Measurements from ENCODE around the gene CLUH.

DNA sequence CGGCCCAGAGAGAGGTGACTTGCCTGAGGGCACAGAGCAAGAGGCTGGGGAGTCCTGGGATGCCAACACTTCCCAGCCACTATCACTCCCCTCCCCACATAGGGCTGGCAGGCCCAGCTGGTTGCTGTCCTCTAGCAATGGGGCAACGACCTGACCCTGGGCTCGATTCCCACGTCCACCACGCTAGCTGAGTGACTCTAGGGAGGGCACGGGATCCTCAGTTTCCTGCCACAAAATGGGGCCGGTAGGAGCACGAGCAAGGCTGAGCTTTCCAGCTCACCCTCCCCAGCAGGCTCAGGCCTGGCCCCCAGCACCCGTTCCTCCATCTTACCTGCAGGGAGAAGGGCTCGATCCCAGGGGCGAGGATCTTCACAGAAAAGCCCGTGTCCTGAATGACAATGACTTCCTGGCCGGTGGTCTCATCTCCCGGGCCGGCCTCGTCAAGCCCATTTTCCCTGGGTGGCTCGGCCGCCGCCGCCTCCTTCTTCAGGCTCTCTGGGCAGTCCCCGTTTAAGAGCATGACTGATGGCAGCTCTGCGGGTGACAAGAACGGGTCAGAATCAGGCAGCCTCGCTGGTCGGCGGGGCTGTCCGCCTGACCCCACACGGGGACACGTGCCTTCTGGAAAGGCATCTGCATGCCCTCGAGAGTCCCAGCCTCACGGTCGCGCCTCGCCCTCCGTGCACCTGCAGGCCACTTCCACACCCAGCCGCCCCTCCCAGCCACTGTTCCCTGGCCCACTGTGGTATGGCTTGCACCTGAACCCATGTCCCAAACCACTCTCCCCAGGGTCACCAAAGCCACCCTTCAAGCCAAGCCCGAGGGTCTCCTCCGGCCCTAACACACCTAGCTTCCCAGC is 7.3 kb downstream of the CLUH start:
- TF ChIP-seq, protein P1, sequence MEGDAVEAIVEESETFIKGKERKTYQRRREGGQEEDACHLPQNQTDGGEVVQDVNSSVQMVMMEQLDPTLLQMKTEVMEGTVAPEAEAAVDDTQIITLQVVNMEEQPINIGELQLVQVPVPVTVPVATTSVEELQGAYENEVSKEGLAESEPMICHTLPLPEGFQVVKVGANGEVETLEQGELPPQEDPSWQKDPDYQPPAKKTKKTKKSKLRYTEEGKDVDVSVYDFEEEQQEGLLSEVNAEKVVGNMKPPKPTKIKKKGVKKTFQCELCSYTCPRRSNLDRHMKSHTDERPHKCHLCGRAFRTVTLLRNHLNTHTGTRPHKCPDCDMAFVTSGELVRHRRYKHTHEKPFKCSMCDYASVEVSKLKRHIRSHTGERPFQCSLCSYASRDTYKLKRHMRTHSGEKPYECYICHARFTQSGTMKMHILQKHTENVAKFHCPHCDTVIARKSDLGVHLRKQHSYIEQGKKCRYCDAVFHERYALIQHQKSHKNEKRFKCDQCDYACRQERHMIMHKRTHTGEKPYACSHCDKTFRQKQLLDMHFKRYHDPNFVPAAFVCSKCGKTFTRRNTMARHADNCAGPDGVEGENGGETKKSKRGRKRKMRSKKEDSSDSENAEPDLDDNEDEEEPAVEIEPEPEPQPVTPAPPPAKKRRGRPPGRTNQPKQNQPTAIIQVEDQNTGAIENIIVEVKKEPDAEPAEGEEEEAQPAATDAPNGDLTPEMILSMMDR (IDR thresholded peaks at IDR 0.05; ENCODE audit: extremely low read depth in 1 of 2, insufficient read depth in 1 of 2, low read depth in 1 of 2, low read length in 2 of 2) = no peak
- TF ChIP-seq POLR2A (IDR thresholded peaks at IDR 0.05; ENCODE audit: low read depth, low read length) (no peak), MYC (IDR thresholded peaks at IDR 0.05; ENCODE audit: low read depth, low read length) (no peak), POLR2AphosphoS5 (IDR thresholded peaks at IDR 0.05; ENCODE audit: insufficient read depth, low read depth, low read length) (no peak), EZH2 (IDR thresholded peaks at IDR 0.05; ENCODE audit: borderline replicate concordance, low read depth, low read length, severe bottlenecking) (no peak), FOS (IDR thresholded peaks at IDR 0.05; ENCODE audit: borderline replicate concordance, insufficient read depth, low read length) (no peak), JUN (IDR thresholded peaks at IDR 0.05; ENCODE audit: borderline replicate concordance, insufficient read depth, insufficient read length, low read depth) (no peak), GATA2 (IDR thresholded peaks at IDR 0.05; ENCODE audit: insufficient read depth, insufficient read length, low read depth, low read length) (no peak)
- TF ChIP-seq, protein P2, sequence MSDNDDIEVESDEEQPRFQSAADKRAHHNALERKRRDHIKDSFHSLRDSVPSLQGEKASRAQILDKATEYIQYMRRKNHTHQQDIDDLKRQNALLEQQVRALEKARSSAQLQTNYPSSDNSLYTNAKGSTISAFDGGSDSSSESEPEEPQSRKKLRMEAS (IDR thresholded peaks at IDR 0.05; ENCODE audit: insufficient read depth, insufficient read length) = no peak
